ENCODE measurements around the gene CNTN3. TPM values are rescaled to one million over a fixed set of nuclear protein-coding genes. Genes with fewer than 3 reads are reported as not detected.

Gene CNTN3
- total RNA-seq, 1 donor from 2014 or later, result 2.2 TPM

- intact Hi-C loops (cut with DNase I), result no loop called here
- DNase-seq, result no peak
- ATAC-seq (ENCODE audit: poor library complexity), result no peak
These were observed 3.3 kb upstream of the CNTN3 start for GRCh38 chr3:74617776-74618175.

- intact Hi-C loops (cut with DNase I), result no loop called here
- ATAC-seq (ENCODE audit: poor library complexity) (peak; percentile 56), DNase-seq (no peak)
These were observed 845 bp downstream of the CNTN3 start for GRCh38 chr3:74613521-74614106.

GRCh38 chr3:74613060-74613459, 1.4 kb downstream of the CNTN3 start:
- intact Hi-C loops (cut with DNase I), result no loop called here
- peak; percentile 12 for ATAC-seq (ENCODE audit: poor library complexity)
- no peak for DNase-seq

- intact Hi-C loops (cut with DNase I), result no loop called here
- DNase-seq (no peak), ATAC-seq (ENCODE audit: poor library complexity) (no peak)
These were observed 3.3 kb downstream of the CNTN3 start for GRCh38 chr3:74611206-74611605.

GRCh38 chr3:74607803-74608202, 6.7 kb downstream of the CNTN3 start:
- DNase-seq (no peak), ATAC-seq (ENCODE audit: poor library complexity) (no peak)
- intact Hi-C loops (cut with DNase I), result no loop called here

GRCh38 chr3:74606996-74607395, 7.5 kb downstream of the CNTN3 start:
- ATAC-seq (ENCODE audit: poor library complexity) (no peak), DNase-seq (no peak)
- intact Hi-C loops (cut with DNase I), result no loop called here

- no peak for ATAC-seq (ENCODE audit: poor library complexity)
- intact Hi-C loops (cut with DNase I), result no loop called here
- DNase-seq, result no peak
These were observed 9.0 kb downstream of the CNTN3 start for GRCh38 chr3:74605437-74605836.

GRCh38 chr3:74603292-74603691, 11.2 kb downstream of the CNTN3 start:
- DNase-seq (no peak), ATAC-seq (ENCODE audit: poor library complexity) (no peak)
- intact Hi-C loops (cut with DNase I), result no loop called here

- no peak for ATAC-seq (ENCODE audit: poor library complexity)
- intact Hi-C loops (cut with DNase I), result no loop called here
- no peak for DNase-seq
These were observed 12.0 kb downstream of the CNTN3 start for GRCh38 chr3:74602471-74602870.

- no peak for DNase-seq
- intact Hi-C loops (cut with DNase I), result no loop called here
- ATAC-seq (ENCODE audit: poor library complexity), result no peak
These were observed 12.7 kb downstream of the CNTN3 start for GRCh38 chr3:74601793-74602192.

- ATAC-seq (ENCODE audit: poor library complexity) (no peak), DNase-seq (no peak)
- intact Hi-C loops (cut with DNase I), result no loop called here
These were observed 14.9 kb downstream of the CNTN3 start for GRCh38 chr3:74599564-74599963.

- intact Hi-C loops (cut with DNase I), result no loop called here
- no peak for ATAC-seq (ENCODE audit: poor library complexity)
- no peak for DNase-seq
These were observed 21.3 kb downstream of the CNTN3 start for GRCh38 chr3:74593152-74593551.

GRCh38 chr3:74592359-74592758, 22.1 kb downstream of the CNTN3 start:
- DNase-seq, result no peak
- intact Hi-C loops (cut with DNase I), result no loop called here
- ATAC-seq (ENCODE audit: poor library complexity), result no peak

GRCh38 chr3:74591946-74592345, 22.5 kb downstream of the CNTN3 start:
- DNase-seq (no peak), ATAC-seq (ENCODE audit: poor library complexity) (no peak)
- intact Hi-C loops (cut with DNase I), result no loop called here

- intact Hi-C loops (cut with DNase I), result no loop called here
- DNase-seq, result no peak
- ATAC-seq (ENCODE audit: poor library complexity), result no peak
These were observed 23.1 kb downstream of the CNTN3 start for GRCh38 chr3:74591342-74591741.

GRCh38 chr3:74590620-74591262, 23.7 kb downstream of the CNTN3 start:
- intact Hi-C loops (cut with DNase I), result no loop called here
- DNase-seq (no peak), ATAC-seq (ENCODE audit: poor library complexity) (no peak)

- DNase-seq (no peak), ATAC-seq (ENCODE audit: poor library complexity) (no peak)
- intact Hi-C loops (cut with DNase I), result no loop called here
These were observed 29.7 kb downstream of the CNTN3 start for GRCh38 chr3:74584782-74585181.

- intact Hi-C loops (cut with DNase I), result no loop called here
- ATAC-seq (ENCODE audit: poor library complexity) (no peak), DNase-seq (no peak)
These were observed 31.5 kb downstream of the CNTN3 start for GRCh38 chr3:74582982-74583381.

GRCh38 chr3:74575857-74576256, 38.6 kb downstream of the CNTN3 start:
- no peak for ATAC-seq (ENCODE audit: poor library complexity)
- DNase-seq, result no peak
- intact Hi-C loops (cut with DNase I), result no loop called here

GRCh38 chr3:74571118-74571517, 43.3 kb downstream of the CNTN3 start:
- intact Hi-C loops (cut with DNase I), result no loop called here
- DNase-seq (no peak), ATAC-seq (ENCODE audit: poor library complexity) (no peak)

All from Right ventricle myocardium superior (tissue), 1 donor.